ENCODE data around the gene AFAP1. TPM values are rescaled to one million over a fixed set of nuclear protein-coding genes. Genes with fewer than 3 reads are reported as not detected.

Gene AFAP1
- total RNA-seq, 4 donors from 2014 or later = 8.2 to 22.3 (median 15.2) TPM

GRCh38 chr4:7872264-7872771, 67.3 kb downstream of the AFAP1 start:
- intact Hi-C loops (cut with DNase I; ENCODE audit: low total_unique reads) = no loop called here
- TF ChIP-seq CTCF (IDR thresholded peaks at IDR 0.05) (no peak), POLR2A (IDR thresholded peaks at IDR 0.05) (no peak)
- DNase-seq (ENCODE audit: low spot score in 2 of 2) = peak; percentile 46 to 89
- no peak overlapping the region for H3K4me3 ChIP-seq (ENCODE audit: low read depth, poor library complexity, severe bottlenecking)
- 10 to 28% methylated on average over 4 of the region's 4 CpGs for WGBS, 2 donors

GRCh38 chr4:7871356-7871755, 68.3 kb downstream of the AFAP1 start:
- intact Hi-C loops (cut with DNase I; ENCODE audit: low total_unique reads) = no loop called here
- no peak for DNase-seq (ENCODE audit: low spot score in 2 of 2)
- no peak overlapping the region for H3K4me3 ChIP-seq (ENCODE audit: low read depth, poor library complexity, severe bottlenecking)
- WGBS, 2 donors = 51 to 54% methylated on average over 16 of the region's 16 CpGs
- TF ChIP-seq POLR2A (IDR thresholded peaks at IDR 0.05) = no peak
- TF ChIP-seq CTCF (IDR thresholded peaks at IDR 0.05) = no peak

GRCh38 chr4:7868892-7869471, 70.7 kb downstream of the AFAP1 start:
- intact Hi-C loops (cut with DNase I; ENCODE audit: low total_unique reads) = no loop called here
- no peak overlapping the region for H3K4me3 ChIP-seq (ENCODE audit: low read depth, poor library complexity, severe bottlenecking)
- WGBS, 2 donors = 94 to 96% methylated on average over 4 of the region's 4 CpGs
- no peak for TF ChIP-seq CTCF (IDR thresholded peaks at IDR 0.05)
- no peak for TF ChIP-seq POLR2A (IDR thresholded peaks at IDR 0.05)
- DNase-seq (ENCODE audit: low spot score in 2 of 2) = no peak

- no peak for TF ChIP-seq CTCF (IDR thresholded peaks at IDR 0.05)
- no peak for TF ChIP-seq POLR2A (IDR thresholded peaks at IDR 0.05)
Measured at GRCh38 chr4:7868436-7868775, 71.3 kb downstream of the AFAP1 start.

GRCh38 chr4:7867701-7868435, 71.8 kb downstream of the AFAP1 start:
- DNase-seq (ENCODE audit: low spot score in 2 of 2) = peak in 1 of 2 donors; percentile 42
- intact Hi-C loops (cut with DNase I; ENCODE audit: low total_unique reads) = no loop called here
- TF ChIP-seq CTCF (IDR thresholded peaks at IDR 0.05) (no peak), POLR2A (IDR thresholded peaks at IDR 0.05) (no peak)
- WGBS, 2 donors = 78 to 88% methylated on average over 8 of the region's 8 CpGs
- H3K4me3 ChIP-seq (ENCODE audit: low read depth, poor library complexity, severe bottlenecking) = no peak overlapping the region

More at GRCh38 chr4:7868436-7868775, 71.3 kb downstream of the AFAP1 start:
- WGBS, 2 donors = 89 to 93% methylated on average over 6 of the region's 6 CpGs
- intact Hi-C loops (cut with DNase I; ENCODE audit: low total_unique reads) = no loop called here
- no peak for DNase-seq (ENCODE audit: low spot score in 2 of 2)
- H3K4me3 ChIP-seq (ENCODE audit: low read depth, poor library complexity, severe bottlenecking) = no peak overlapping the region

Data from lower leg skin (tissue), 4 donors.